ENCODE results near the gene KRTAP12-2.

KRTAP12-2 gene

GRCh38 chr21:44653656-44654575, 12.8 kb downstream of the KRTAP12-2 start:
- H3K4me3 ChIP-seq (replicated peaks; ENCODE audit: low read depth, low read length) = no peak overlapping the region
- no peak for DNase-seq (ENCODE audit: extremely low read depth, low read depth)
- no peak for TF ChIP-seq CTCF (IDR thresholded peaks at IDR 0.05; ENCODE audit: low read depth, low read length, missing control alignments)

- H3K4me3 ChIP-seq (replicated peaks; ENCODE audit: low read depth, low read length) = no peak overlapping the region
- no peak for TF ChIP-seq CTCF (IDR thresholded peaks at IDR 0.05; ENCODE audit: low read depth, low read length, missing control alignments)
- DNase-seq (ENCODE audit: extremely low read depth, low read depth) = no peak
Measured at GRCh38 chr21:44653123-44653522, 13.6 kb downstream of the KRTAP12-2 start.

- TF ChIP-seq CTCF (IDR thresholded peaks at IDR 0.05; ENCODE audit: low read depth, low read length, missing control alignments) = no peak
- no peak for DNase-seq (ENCODE audit: extremely low read depth, low read depth)
- no peak overlapping the region for H3K4me3 ChIP-seq (replicated peaks; ENCODE audit: low read depth, low read length)
Measured at GRCh38 chr21:44650973-44651675, 15.6 kb downstream of the KRTAP12-2 start.

- no peak for TF ChIP-seq CTCF (IDR thresholded peaks at IDR 0.05; ENCODE audit: low read depth, low read length, missing control alignments)
- DNase-seq (ENCODE audit: extremely low read depth, low read depth) = no peak
- no peak overlapping the region for H3K4me3 ChIP-seq (replicated peaks; ENCODE audit: low read depth, low read length)
Measured at GRCh38 chr21:44650265-44650972, 16.3 kb downstream of the KRTAP12-2 start.

- H3K4me3 ChIP-seq (replicated peaks; ENCODE audit: low read depth, low read length) = no peak overlapping the region
- no peak for TF ChIP-seq CTCF (IDR thresholded peaks at IDR 0.05; ENCODE audit: low read depth, low read length, missing control alignments)
- no peak for DNase-seq (ENCODE audit: extremely low read depth, low read depth)
Measured at GRCh38 chr21:44649521-44650100, 17.1 kb downstream of the KRTAP12-2 start.

GRCh38 chr21:44648557-44649311, 18.0 kb downstream of the KRTAP12-2 start:
- no peak for TF ChIP-seq CTCF (IDR thresholded peaks at IDR 0.05; ENCODE audit: low read depth, low read length, missing control alignments)
- DNase-seq (ENCODE audit: extremely low read depth, low read depth) = no peak
- no peak overlapping the region for H3K4me3 ChIP-seq (replicated peaks; ENCODE audit: low read depth, low read length)

Measured in HFF-Myc (cell line).